Loucy (cell line): ENCODE data around the gene FAM241B.

Experiments used
- H2AFZ ChIP-seq: fragments of 200-600 bp; sonication (generic); 2 replicates; pipeline ENCODE4 v1.6.0; 2016; ENCODE audit warnings: antibody characterized with exemption, mild to moderate bottlenecking, low read length, moderate library complexity
- H3F3A ChIP-seq: fragments of 200-600 bp; 2 replicates; pipeline ENCODE4 v1.6.0; 2016; ENCODE audit warnings: antibody characterized with exemption, low read depth, mild to moderate bottlenecking
- H3K27me3 ChIP-seq: fragments of 200-600 bp; sonication (generic); 2 replicates; pipeline ENCODE4 v1.6.1; 2014; ENCODE audit warnings: low read length, mild to moderate bottlenecking; ENCODE audit not compliant: insufficient read depth, poor library complexity, severe bottlenecking
- H3K36me3 ChIP-seq: fragments of 200-600 bp; sonication (generic); 2 replicates; pipeline ENCODE4 v1.6.1; 2016; ENCODE audit warnings: low read length; ENCODE audit not compliant: insufficient read depth
- H3K4me1 ChIP-seq: fragments of 200-600 bp; sonication (generic); 2 replicates; pipeline ENCODE4 v1.5.1; 2014; ENCODE audit warnings: low read length, mild to moderate bottlenecking; ENCODE audit not compliant: insufficient read depth, poor library complexity, severe bottlenecking
- H3K4me2 ChIP-seq: fragments of 200-600 bp; sonication (generic); 2 replicates; pipeline ENCODE4 v1.6.0; 2014; ENCODE audit warnings: antibody characterized with exemption, low read length, low read depth, mild to moderate bottlenecking; ENCODE audit not compliant: poor library complexity, severe bottlenecking
- H3K4me3 ChIP-seq: fragments of 200-600 bp; sonication (generic); 2 replicates; pipeline ENCODE4 v1.5.1; 2014; ENCODE audit warnings: low read length, mild to moderate bottlenecking, mixed read lengths; ENCODE audit not compliant: poor library complexity, severe bottlenecking
- H3K79me2 ChIP-seq: fragments of 200-600 bp; sonication (generic); 2 replicates; pipeline ENCODE4 v1.6.1; 2014; ENCODE audit warnings: low read length; ENCODE audit not compliant: insufficient read depth
- H3K9ac ChIP-seq: fragments of 200-600 bp; sonication (generic); 2 replicates; pipeline ENCODE4 v1.6.0; 2014; ENCODE audit warnings: mild to moderate bottlenecking, low read depth, low read length, moderate library complexity; ENCODE audit not compliant: poor library complexity, severe bottlenecking
- H3K9me2 ChIP-seq: fragments of 200-600 bp; sonication (generic); replicated peaks from 2 replicates; pipeline ENCODE4 v1.6.1; 2016; ENCODE audit warnings: low read depth, low read length, mixed read lengths
- H3K9me3 ChIP-seq: fragments of 200-600 bp; sonication (generic); 2 replicates; pipeline ENCODE4 v1.6.1; 2014; ENCODE audit warnings: mild to moderate bottlenecking, antibody characterized with exemption, low read length, low read depth; ENCODE audit not compliant: insufficient read depth
- H4K20me1 ChIP-seq: fragments of 200-600 bp; sonication (generic); 2 replicates; pipeline ENCODE4 v1.6.0; 2014; ENCODE audit warnings: antibody characterized with exemption, low read length, mild to moderate bottlenecking; ENCODE audit not compliant: insufficient read depth, poor library complexity, severe bottlenecking
- CTCF ChIP-seq: fragments of 200-600 bp; sonication (generic); conservative IDR thresholded peaks from 2 replicates; pipeline ENCODE4 v1.5.1; 2014; ENCODE audit warnings: mild to moderate bottlenecking, antibody characterized with exemption, low read length
- EZH2phosphoT487 ChIP-seq: fragments of 200-600 bp; IDR thresholded peaks from 2 replicates; pipeline ENCODE4 v1.6.1; 2018; ENCODE audit warnings: antibody characterized with exemption, mild to moderate bottlenecking, moderate library complexity, borderline replicate concordance

The FAM241B gene

GRCh38 chr10:69665474-69666320, 35.6 kb downstream of the FAM241B start:
- Histone ChIP-seq H3K79me2 (no peaks in the 10 kb centered on the region), H3K9ac (no peak overlapping the region), H3K4me2 (no peak overlapping the region), H3K36me3 (no peaks in the 10 kb centered on the region), H3K4me3 (no peak overlapping the region), H3K27me3 (no peaks in the 10 kb centered on the region), H3K9me2 (no peaks in the 10 kb centered on the region), H3K9me3 (no peaks in the 10 kb centered on the region), H2AFZ (no peak overlapping the region), H4K20me1 (no peaks in the 10 kb centered on the region), H3K4me1 (no peaks in the 10 kb centered on the region), H3F3A (no peaks in the 10 kb centered on the region)
- TF ChIP-seq CTCF (no peak), EZH2phosphoT487 (no peak)

- H3K4me1 ChIP-seq, result no peaks in the 10 kb centered on the region
- no peaks in the 10 kb centered on the region for H3K27me3 ChIP-seq
- no peaks in the 10 kb centered on the region for H3K36me3 ChIP-seq
- no peaks in the 10 kb centered on the region for H3K9me3 ChIP-seq
- H4K20me1 ChIP-seq, result no peaks in the 10 kb centered on the region
- H3K4me2 ChIP-seq, result no peak overlapping the region
- H3K4me3 ChIP-seq, result no peak overlapping the region
- no peak overlapping the region for H3K9ac ChIP-seq
- H3K9me2 ChIP-seq, result no peaks in the 10 kb centered on the region
- no peaks in the 10 kb centered on the region for H3K79me2 ChIP-seq
- H3F3A ChIP-seq, result no peaks in the 10 kb centered on the region
- TF ChIP-seq CTCF, result no peak
- TF ChIP-seq EZH2phosphoT487, result no peak
- no peak overlapping the region for H2AFZ ChIP-seq
These were observed 36.7 kb downstream of the FAM241B start for GRCh38 chr10:69666756-69667155.

GRCh38 chr10:69668721-69669120, 38.7 kb downstream of the FAM241B start:
- H3K27me3 ChIP-seq, result no peaks in the 10 kb centered on the region
- H3K4me1 ChIP-seq, result no peaks in the 10 kb centered on the region
- H3K4me2 ChIP-seq, result no peak overlapping the region
- no peak overlapping the region for H3K4me3 ChIP-seq
- H3K9me3 ChIP-seq, result no peaks in the 10 kb centered on the region
- no peak overlapping the region for H2AFZ ChIP-seq
- no peaks in the 10 kb centered on the region for H3K79me2 ChIP-seq
- H3K9me2 ChIP-seq, result no peaks in the 10 kb centered on the region
- TF ChIP-seq CTCF (no peak), EZH2phosphoT487 (no peak)
- H4K20me1 ChIP-seq, result no peaks in the 10 kb centered on the region
- no peak overlapping the region for H3K9ac ChIP-seq
- no peaks in the 10 kb centered on the region for H3F3A ChIP-seq
- H3K36me3 ChIP-seq, result no peaks in the 10 kb centered on the region
